K562 (cell line): ENCODE results near the gene MYBPC3.

ENCODE experiments used
- ARNT ChIP-seq, 2 experiments: fragments of 450-650 bp; IDR thresholded peaks; 2 replicates each; pipeline ENCODE4 v1.6.1; 2016; ENCODE audit warnings: mild to moderate bottlenecking in 1 of 2
- ELF4 ChIP-seq: fragments of 450-650 bp; formaldehyde crosslinking; IDR thresholded peaks from 2 replicates; pipeline ENCODE4 v1.4.0; 2022; ENCODE audit warnings: missing genetic modification characterization
- ETV6 ChIP-seq, 3 experiments: fragments of 150-350 bp in 1 of 3; sonication (generic) in 1 of 3; formaldehyde crosslinking in 1 of 3; IDR thresholded peaks; 2 replicates each; pipeline versions ENCODE4 v1.6.1 to v1.8.0; 2014 to 2022; ENCODE audit warnings: borderline replicate concordance in 2 of 3, low read depth in 2 of 3, antibody characterized with exemption in 1 of 3, low read length in 1 of 3, mild to moderate bottlenecking in 1 of 3, missing genetic modification reagents in 1 of 3
- HMGN3 ChIP-seq: IDR thresholded peaks from 2 replicates; pipeline ENCODE4 v1.6.1; 2011; ENCODE audit warnings: borderline replicate concordance, low read depth, mild to moderate bottlenecking, mixed read lengths, low read length; ENCODE audit not compliant: insufficient read length; ENCODE audit errors: extremely low read depth
- MED1 ChIP-seq: sonication (generic); formaldehyde crosslinking; IDR thresholded peaks from 2 replicates; pipeline ENCODE4 v1.8.1; 2023; ENCODE audit warnings: missing genetic modification reagents, borderline replicate concordance
- MEF2A ChIP-seq: IDR thresholded peaks from 2 replicates; pipeline ENCODE4 v1.6.1; 2011; ENCODE audit warnings: low read depth, mild to moderate bottlenecking, low read length, moderate library complexity; ENCODE audit not compliant: control insufficient read depth
- MYC ChIP-seq, 2 experiments: fragments of 250-450 bp in 1 of 2; sonication (Bioruptor Pico) in 1 of 2; IDR thresholded peaks; 2 replicates each; pipeline versions ENCODE4 v1.5.1 to v1.6.1; 2012 to 2021; ENCODE audit warnings: low read depth in 2 of 2, borderline replicate concordance in 1 of 2, improper control_type of control experiment in 1 of 2, low read length in 1 of 2, mild to moderate bottlenecking in 1 of 2, moderate library complexity in 1 of 2
- NFYB ChIP-seq: IDR thresholded peaks from 2 replicates; pipeline ENCODE4 v1.6.1; 2011; ENCODE audit warnings: mild to moderate bottlenecking, moderate library complexity; ENCODE audit not compliant: insufficient read length; ENCODE audit errors: extremely low read depth
- NR2C1 ChIP-seq, 2 experiments: fragments of 450-650 bp; IDR thresholded peaks; 2 replicates each; pipeline ENCODE4 v1.6.1; 2017; ENCODE audit warnings: mild to moderate bottlenecking in 2 of 2, antibody characterized with exemption in 1 of 2, inconsistent platforms in 1 of 2, missing compliant biosample characterization in 1 of 2, missing genetic modification characterization in 1 of 2
- TAF1 ChIP-seq: IDR thresholded peaks from 2 replicates; pipeline ENCODE4 v1.6.1; 2011; ENCODE audit warnings: mild to moderate bottlenecking, low read length, moderate library complexity; ENCODE audit not compliant: insufficient read depth, control insufficient read depth, severe bottlenecking; ENCODE audit errors: extremely low read depth
- ZFX ChIP-seq: sonication (generic); formaldehyde crosslinking; IDR thresholded peaks from 2 replicates; pipeline ENCODE4 v1.8.0; 2022; ENCODE audit warnings: mild to moderate bottlenecking, missing genetic modification reagents, moderate library complexity
- TF ChIP-seq, protein P1 (sequence below), 3 experiments: IDR thresholded peaks in 2 of 3; conservative IDR thresholded peaks in 1 of 3; 2 replicates each; pipeline ENCODE4 v1.5.1; 2011 to 2012; ENCODE audit warnings: low read length in 3 of 3, mild to moderate bottlenecking in 3 of 3, control low read depth in 2 of 3, improper control_type of control experiment in 1 of 3, inconsistent platforms in 1 of 3, low read depth in 1 of 3, mixed read lengths in 1 of 3, moderate library complexity in 1 of 3; ENCODE audit not compliant: insufficient read depth in 2 of 3
- TF ChIP-seq, protein P2 (sequence below), 2 experiments: fragments of 450-650 bp; formaldehyde crosslinking in 1 of 2; IDR thresholded peaks; 2 replicates each; pipeline versions ENCODE4 v1.4.0 to v1.6.1; 2014 to 2020; ENCODE audit warnings: mild to moderate bottlenecking in 2 of 2, borderline replicate concordance in 1 of 2, low read depth in 1 of 2
- TF ChIP-seq, protein P3 (sequence below): sonication (generic); formaldehyde crosslinking; IDR thresholded peaks from 2 replicates; pipeline ENCODE4 v1.8.1; 2023; ENCODE audit warnings: mild to moderate bottlenecking, missing genetic modification reagents

DNA sequence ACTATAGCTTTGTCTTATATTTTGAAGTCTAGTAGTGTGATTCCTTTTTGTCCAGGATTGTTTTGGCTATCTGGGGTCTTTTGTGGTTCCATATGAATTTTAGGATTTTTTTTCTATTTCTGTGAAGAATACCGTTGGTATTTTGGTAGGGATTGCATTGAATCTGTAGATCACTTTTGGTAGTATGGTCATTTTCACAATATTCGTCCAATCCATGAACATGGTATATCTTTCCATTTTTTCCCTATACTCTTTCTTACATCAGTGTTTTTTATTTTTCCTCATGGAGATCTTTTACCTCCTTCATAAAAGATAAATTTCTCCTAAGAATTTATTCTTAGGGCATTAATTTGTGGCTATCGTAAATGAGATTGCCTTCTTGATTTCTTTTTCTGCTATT lies 53.4 kb downstream of the MYBPC3 start:
- no peak for TF ChIP-seq NFYB
- TF ChIP-seq MEF2A, result no peak
- no peak for TF ChIP-seq ZFX (CRISPR knock-in tag)
- TF ChIP-seq ELF4 (CRISPR knock-in tag), result no peak
- TF ChIP-seq NR2C1 (IDR thresholded peaks at IDR 0.05), result no peak
- TF ChIP-seq NR2C1 (tag; IDR thresholded peaks at IDR 0.05), result no peak
- TF ChIP-seq, protein P1, sequence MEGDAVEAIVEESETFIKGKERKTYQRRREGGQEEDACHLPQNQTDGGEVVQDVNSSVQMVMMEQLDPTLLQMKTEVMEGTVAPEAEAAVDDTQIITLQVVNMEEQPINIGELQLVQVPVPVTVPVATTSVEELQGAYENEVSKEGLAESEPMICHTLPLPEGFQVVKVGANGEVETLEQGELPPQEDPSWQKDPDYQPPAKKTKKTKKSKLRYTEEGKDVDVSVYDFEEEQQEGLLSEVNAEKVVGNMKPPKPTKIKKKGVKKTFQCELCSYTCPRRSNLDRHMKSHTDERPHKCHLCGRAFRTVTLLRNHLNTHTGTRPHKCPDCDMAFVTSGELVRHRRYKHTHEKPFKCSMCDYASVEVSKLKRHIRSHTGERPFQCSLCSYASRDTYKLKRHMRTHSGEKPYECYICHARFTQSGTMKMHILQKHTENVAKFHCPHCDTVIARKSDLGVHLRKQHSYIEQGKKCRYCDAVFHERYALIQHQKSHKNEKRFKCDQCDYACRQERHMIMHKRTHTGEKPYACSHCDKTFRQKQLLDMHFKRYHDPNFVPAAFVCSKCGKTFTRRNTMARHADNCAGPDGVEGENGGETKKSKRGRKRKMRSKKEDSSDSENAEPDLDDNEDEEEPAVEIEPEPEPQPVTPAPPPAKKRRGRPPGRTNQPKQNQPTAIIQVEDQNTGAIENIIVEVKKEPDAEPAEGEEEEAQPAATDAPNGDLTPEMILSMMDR (IDR thresholded peaks at IDR 0.05 in 2 of 3, conservative IDR thresholded peaks at IDR 0.05 in 1 of 3; ENCODE audit: insufficient read depth in 2 of 3, low read depth in 1 of 3, low read length in 3 of 3), result no peak
- TF ChIP-seq HMGN3, result no peak
- TF ChIP-seq, protein P2, sequence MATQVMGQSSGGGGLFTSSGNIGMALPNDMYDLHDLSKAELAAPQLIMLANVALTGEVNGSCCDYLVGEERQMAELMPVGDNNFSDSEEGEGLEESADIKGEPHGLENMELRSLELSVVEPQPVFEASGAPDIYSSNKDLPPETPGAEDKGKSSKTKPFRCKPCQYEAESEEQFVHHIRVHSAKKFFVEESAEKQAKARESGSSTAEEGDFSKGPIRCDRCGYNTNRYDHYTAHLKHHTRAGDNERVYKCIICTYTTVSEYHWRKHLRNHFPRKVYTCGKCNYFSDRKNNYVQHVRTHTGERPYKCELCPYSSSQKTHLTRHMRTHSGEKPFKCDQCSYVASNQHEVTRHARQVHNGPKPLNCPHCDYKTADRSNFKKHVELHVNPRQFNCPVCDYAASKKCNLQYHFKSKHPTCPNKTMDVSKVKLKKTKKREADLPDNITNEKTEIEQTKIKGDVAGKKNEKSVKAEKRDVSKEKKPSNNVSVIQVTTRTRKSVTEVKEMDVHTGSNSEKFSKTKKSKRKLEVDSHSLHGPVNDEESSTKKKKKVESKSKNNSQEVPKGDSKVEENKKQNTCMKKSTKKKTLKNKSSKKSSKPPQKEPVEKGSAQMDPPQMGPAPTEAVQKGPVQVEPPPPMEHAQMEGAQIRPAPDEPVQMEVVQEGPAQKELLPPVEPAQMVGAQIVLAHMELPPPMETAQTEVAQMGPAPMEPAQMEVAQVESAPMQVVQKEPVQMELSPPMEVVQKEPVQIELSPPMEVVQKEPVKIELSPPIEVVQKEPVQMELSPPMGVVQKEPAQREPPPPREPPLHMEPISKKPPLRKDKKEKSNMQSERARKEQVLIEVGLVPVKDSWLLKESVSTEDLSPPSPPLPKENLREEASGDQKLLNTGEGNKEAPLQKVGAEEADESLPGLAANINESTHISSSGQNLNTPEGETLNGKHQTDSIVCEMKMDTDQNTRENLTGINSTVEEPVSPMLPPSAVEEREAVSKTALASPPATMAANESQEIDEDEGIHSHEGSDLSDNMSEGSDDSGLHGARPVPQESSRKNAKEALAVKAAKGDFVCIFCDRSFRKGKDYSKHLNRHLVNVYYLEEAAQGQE (IDR thresholded peaks at IDR 0.05; ENCODE audit: borderline replicate concordance), result no peak
- TF ChIP-seq, protein P2 (CRISPR knock-in tag; IDR thresholded peaks at IDR 0.05; ENCODE audit: low read depth), result no peak
- no peak for TF ChIP-seq ETV6 (IDR thresholded peaks at IDR 0.05; ENCODE audit: borderline replicate concordance in 1 of 2, low read depth in 2 of 2, low read length in 1 of 2)
- TF ChIP-seq ETV6 (CRISPR knock-in tag; IDR thresholded peaks at IDR 0.05; ENCODE audit: borderline replicate concordance), result no peak
- TF ChIP-seq TAF1, result no peak
- no peak for TF ChIP-seq MED1 (CRISPR knock-in tag)
- no peak for TF ChIP-seq ARNT (IDR thresholded peaks at IDR 0.05)
- no peak for TF ChIP-seq MYC (IDR thresholded peaks at IDR 0.05; ENCODE audit: low read depth, low read length)
- no peak for TF ChIP-seq MYC (CRISPR knock-in tag; IDR thresholded peaks at IDR 0.05; ENCODE audit: borderline replicate concordance, low read depth)
- TF ChIP-seq, protein P3, sequence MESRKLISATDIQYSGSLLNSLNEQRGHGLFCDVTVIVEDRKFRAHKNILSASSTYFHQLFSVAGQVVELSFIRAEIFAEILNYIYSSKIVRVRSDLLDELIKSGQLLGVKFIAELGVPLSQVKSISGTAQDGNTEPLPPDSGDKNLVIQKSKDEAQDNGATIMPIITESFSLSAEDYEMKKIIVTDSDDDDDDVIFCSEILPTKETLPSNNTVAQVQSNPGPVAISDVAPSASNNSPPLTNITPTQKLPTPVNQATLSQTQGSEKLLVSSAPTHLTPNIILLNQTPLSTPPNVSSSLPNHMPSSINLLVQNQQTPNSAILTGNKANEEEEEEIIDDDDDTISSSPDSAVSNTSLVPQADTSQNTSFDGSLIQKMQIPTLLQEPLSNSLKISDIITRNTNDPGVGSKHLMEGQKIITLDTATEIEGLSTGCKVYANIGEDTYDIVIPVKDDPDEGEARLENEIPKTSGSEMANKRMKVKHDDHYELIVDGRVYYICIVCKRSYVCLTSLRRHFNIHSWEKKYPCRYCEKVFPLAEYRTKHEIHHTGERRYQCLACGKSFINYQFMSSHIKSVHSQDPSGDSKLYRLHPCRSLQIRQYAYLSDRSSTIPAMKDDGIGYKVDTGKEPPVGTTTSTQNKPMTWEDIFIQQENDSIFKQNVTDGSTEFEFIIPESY, result no peak
